Adrenal gland (tissue), 5 donors: ENCODE measurements around the gene GALNT10.

Experiments used
- CTCF ChIP-seq, 6 experiments: fragments of 450-650 bp in 4 of 6; fragments of 200-600 bp in 2 of 6; sonication (generic) in 1 of 6; IDR thresholded peaks; 1 replicate in 5 of 6; 2 replicates in 1 of 6; pipeline versions ENCODE4 v1.5.1 to v1.8.0; 2016 to 2021; ENCODE audit warnings: antibody characterized with exemption in 6 of 6, mild to moderate bottlenecking in 2 of 6, moderate library complexity in 1 of 6
- POLR2A ChIP-seq, 2 donors: fragments of 450-650 bp; IDR thresholded peaks; one replicate each; pipeline ENCODE4 v1.6.1; 2017; ENCODE audit warnings: antibody characterized with exemption in 2 of 2, mild to moderate bottlenecking in 2 of 2, moderate library complexity in 1 of 2
- donor health status: DM: no; HTN: no; CAD: no.

- TF ChIP-seq CTCF (IDR thresholded peaks at IDR 0.05) (no peak), POLR2A (IDR thresholded peaks at IDR 0.05) (no peak)
These were observed 106.1 kb downstream of the GALNT10 start for GRCh38 chr5:154296525-154297159.
